GM19455 (cell line): ENCODE results near the gene ATP8A2.
"Not testable (repeated sequence)": the region's sequence is repeated elsewhere in the genome, so short reads cannot be mapped to it uniquely, and the experiment has no call there.

Source experiments
- ATAC-seq: cut with Tn5 transposase; IDR thresholded peaks from one replicate; pipeline ENCODE4 v1.9.1; 2021; ENCODE audit not compliant: unreplicated experiment

Gene ATP8A2

GRCh38 chr13:25762281-25762680 lies 390.5 kb downstream of the ATP8A2 start:
- ATAC-seq: no peak

- ATAC-seq: no peak
These were observed 391.1 kb downstream of the ATP8A2 start for GRCh38 chr13:25762795-25763377.

GRCh38 chr13:25764378-25764777 lies 392.6 kb downstream of the ATP8A2 start:
- ATAC-seq: no peak

- ATAC-seq: no peak
These were observed 393.5 kb downstream of the ATP8A2 start for GRCh38 chr13:25765266-25765665.

- ATAC-seq: no peak
These were observed 394.8 kb downstream of the ATP8A2 start for GRCh38 chr13:25766576-25766975.

GRCh38 chr13:25766991-25767390 lies 395.2 kb downstream of the ATP8A2 start:
- no peak for ATAC-seq

GRCh38 chr13:25768376-25768775 lies 396.6 kb downstream of the ATP8A2 start:
- no peak for ATAC-seq

- no peak for ATAC-seq
These were observed 397.1 kb downstream of the ATP8A2 start for GRCh38 chr13:25768838-25769237.

- no peak for ATAC-seq
These were observed 398.8 kb downstream of the ATP8A2 start for GRCh38 chr13:25770601-25771000.

- ATAC-seq: no peak
These were observed 399.4 kb downstream of the ATP8A2 start for GRCh38 chr13:25771202-25771601.

- ATAC-seq: no peak
These were observed 400.1 kb downstream of the ATP8A2 start for GRCh38 chr13:25771641-25772478.

GRCh38 chr13:25772534-25772933 lies 400.8 kb downstream of the ATP8A2 start:
- ATAC-seq: not testable (repeated sequence)

- ATAC-seq: not testable (repeated sequence)
These were observed 402.3 kb downstream of the ATP8A2 start for GRCh38 chr13:25774056-25774455.

GRCh38 chr13:25775275-25775674 lies 403.5 kb downstream of the ATP8A2 start:
- ATAC-seq: no peak

- ATAC-seq: no peak
These were observed 404.2 kb downstream of the ATP8A2 start for GRCh38 chr13:25775986-25776385.

- ATAC-seq: no peak
These were observed 404.9 kb downstream of the ATP8A2 start for GRCh38 chr13:25776722-25777121.

GRCh38 chr13:25777509-25777908 lies 405.7 kb downstream of the ATP8A2 start:
- no peak for ATAC-seq

GRCh38 chr13:25778365-25778764 lies 406.6 kb downstream of the ATP8A2 start:
- no peak for ATAC-seq

- ATAC-seq: no peak
These were observed 407.1 kb downstream of the ATP8A2 start for GRCh38 chr13:25778808-25779305.

- no peak for ATAC-seq
These were observed 411.3 kb downstream of the ATP8A2 start for GRCh38 chr13:25783076-25783475.

- ATAC-seq: no peak
These were observed 411.8 kb downstream of the ATP8A2 start for GRCh38 chr13:25783601-25784024.

GRCh38 chr13:25784119-25784518 lies 412.3 kb downstream of the ATP8A2 start:
- no peak for ATAC-seq
